Prostate gland (tissue), 2 donors: ENCODE data around the gene RNF112. TPM values are rescaled to one million over a fixed set of nuclear protein-coding genes. Genes with fewer than 3 reads are reported as not detected.
A peak's percentile ranks its signal among the peaks of the same experiment; 100 is the strongest.

Source experiments
- DNase-seq: peaks from one replicate; pipeline ENCODE4 v3.0.0-alpha.2; 2019; ENCODE audit warnings: low spot score
- H3K27ac ChIP-seq, 2 donors: fragments of 200-600 bp; sonication (generic); 2 replicates each; pipeline ENCODE4 v1.5.1; 2017 to 2019
- H3K27me3 ChIP-seq: fragments of 200-600 bp; sonication (generic); replicated peaks from 2 replicates; pipeline ENCODE4 v1.5.1; 2019; ENCODE audit not compliant: insufficient read depth
- H3K36me3 ChIP-seq, 2 donors: fragments of 200-600 bp; sonication (generic); 1 replicate in 1 of 2; 2 replicates in 1 of 2; pipeline versions ENCODE4 v1.5.1 to v1.8.1; 2017 to 2019
- H3K4me1 ChIP-seq: fragments of 200-600 bp; sonication (generic); replicated peaks from 2 replicates; pipeline ENCODE4 v1.5.1; 2019
- H3K4me3 ChIP-seq, 2 donors: fragments of 200-600 bp; sonication (generic); 2 replicates each; pipeline ENCODE4 v1.5.1; 2017 to 2019
- H3K9me3 ChIP-seq: fragments of 200-600 bp; sonication (generic); 2 replicates; pipeline ENCODE4 v1.5.1; 2017
- POLR2A ChIP-seq: fragments of 450-650 bp; IDR thresholded peaks from one replicate; pipeline ENCODE4 v1.6.1; 2016; ENCODE audit warnings: antibody characterized with exemption, mild to moderate bottlenecking
- POLR2AphosphoS5 ChIP-seq: sonication (generic); formaldehyde crosslinking; IDR thresholded peaks from one replicate; pipeline ENCODE4 v1.6.1; 2017; ENCODE audit warnings: antibody characterized with exemption
- WGBS: methylation state at CpG from one replicate; pipeline ENCODE4 v1.1.5; 2018; 5-methylcytosine and 5-hydroxymethylcytosine counted together
- intact Hi-C: fragments of 100-400 bp; cut with DNase I; formaldehyde crosslinking; loops from one replicate; pipeline ENCODE4 v1.14.2; 2022
- total RNA-seq, 2 donors: library from RNA; depleted of rRNA; stranded (reverse); fragments of >200 nt; gene quantifications; one replicate each; pipeline ENCODE4 v1.1.0, GENCODE V29; 2016
- TF ChIP-seq, protein P1 (sequence below), 4 experiments: fragments of 200-600 bp in 2 of 4; fragments of 450-650 bp in 2 of 4; sonication (generic) in 2 of 4; IDR thresholded peaks; 1 replicate in 3 of 4; 2 replicates in 1 of 4; pipeline ENCODE4 v1.5.1; 2016 to 2019; ENCODE audit warnings: antibody characterized with exemption in 4 of 4, mild to moderate bottlenecking in 2 of 4, moderate library complexity in 2 of 4

Gene RNF112
- total RNA-seq, result 1 to 10 TPM; 2.3 to 6.6 TPM

- Histone ChIP-seq H3K36me3 (no peaks in the 10 kb centered on the region), H3K27me3 (no peaks in the 10 kb centered on the region), H3K4me3 (peak within 1 kb of the TSS; percentile 5 to 11), H3K9me3 (no peaks in the 10 kb centered on the region), H3K27ac (peak within 1 kb of the TSS in 1 of 2 donors; percentile 20), H3K4me1 (no peaks in the 10 kb centered on the region)
- TF ChIP-seq POLR2A (no peak), POLR2AphosphoS5 (no peak)
- TF ChIP-seq, protein P1, sequence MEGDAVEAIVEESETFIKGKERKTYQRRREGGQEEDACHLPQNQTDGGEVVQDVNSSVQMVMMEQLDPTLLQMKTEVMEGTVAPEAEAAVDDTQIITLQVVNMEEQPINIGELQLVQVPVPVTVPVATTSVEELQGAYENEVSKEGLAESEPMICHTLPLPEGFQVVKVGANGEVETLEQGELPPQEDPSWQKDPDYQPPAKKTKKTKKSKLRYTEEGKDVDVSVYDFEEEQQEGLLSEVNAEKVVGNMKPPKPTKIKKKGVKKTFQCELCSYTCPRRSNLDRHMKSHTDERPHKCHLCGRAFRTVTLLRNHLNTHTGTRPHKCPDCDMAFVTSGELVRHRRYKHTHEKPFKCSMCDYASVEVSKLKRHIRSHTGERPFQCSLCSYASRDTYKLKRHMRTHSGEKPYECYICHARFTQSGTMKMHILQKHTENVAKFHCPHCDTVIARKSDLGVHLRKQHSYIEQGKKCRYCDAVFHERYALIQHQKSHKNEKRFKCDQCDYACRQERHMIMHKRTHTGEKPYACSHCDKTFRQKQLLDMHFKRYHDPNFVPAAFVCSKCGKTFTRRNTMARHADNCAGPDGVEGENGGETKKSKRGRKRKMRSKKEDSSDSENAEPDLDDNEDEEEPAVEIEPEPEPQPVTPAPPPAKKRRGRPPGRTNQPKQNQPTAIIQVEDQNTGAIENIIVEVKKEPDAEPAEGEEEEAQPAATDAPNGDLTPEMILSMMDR (IDR thresholded peaks at IDR 0.05), result no peak
- no peak for DNase-seq
- WGBS, result 21% methylated on average over 23 of the region's 23 CpGs
- intact Hi-C loops, result loop anchor here (2.0 kb wide), 1 partner anchor 34 kb away; no protein-coding TSS in a partner anchor
Measured at GRCh38 chr17:19410875-19411620, at the start of gene RNF112. Gene RNF112, plus strand, starts transcription at chr17:19411232. Its CDS starts 177 bp downstream, at chr17:19411409.

GRCh38 chr17:19361326-19361725 is 49.7 kb upstream of the RNF112 start:
- no peaks in the 10 kb centered on the region for H3K36me3 ChIP-seq
- no peak overlapping the region for H3K27ac ChIP-seq
- intact Hi-C loops, result loop anchor here (2.0 to 5.0 kb wide), 3 partner anchors 15 to 401 kb away; no protein-coding TSS in a partner anchor
- H3K4me1 ChIP-seq, result no peaks in the 10 kb centered on the region
- H3K9me3 ChIP-seq, result no peaks in the 10 kb centered on the region
- no peak overlapping the region for H3K4me3 ChIP-seq
- no peak for TF ChIP-seq POLR2AphosphoS5
- TF ChIP-seq, protein P1 (IDR thresholded peaks at IDR 0.05), result no peak
- H3K27me3 ChIP-seq, result no peaks in the 10 kb centered on the region
- 64% methylated on average over 6 of the region's 6 CpGs for WGBS
- DNase-seq, result no peak

DNA sequence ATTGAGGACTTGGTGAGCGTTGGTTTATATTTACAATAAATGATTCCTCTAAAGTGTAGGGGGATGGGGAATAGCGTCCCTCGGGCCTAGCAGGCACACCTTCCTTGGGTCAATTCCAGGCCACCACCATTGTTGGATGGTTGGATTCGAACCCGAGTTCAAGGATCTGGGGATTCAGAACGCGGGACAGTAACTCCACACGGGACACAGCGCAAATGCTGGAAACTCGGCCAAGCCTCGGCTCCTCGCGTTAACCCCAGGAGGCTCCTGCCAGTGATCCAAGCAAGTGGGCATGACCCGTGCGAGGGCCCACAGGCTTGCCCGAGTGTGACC is 49.1 kb upstream of the RNF112 start:
- no peak for TF ChIP-seq POLR2AphosphoS5
- DNase-seq, result no peak
- no peaks in the 10 kb centered on the region for H3K4me1 ChIP-seq
- WGBS, result 8% methylated on average over 16 of the region's 16 CpGs
- H3K27ac ChIP-seq, result peak overlapping the region; percentile 86 to 87
- H3K4me3 ChIP-seq, result peak overlapping the region; percentile 61 to 69
- no peaks in the 10 kb centered on the region for H3K36me3 ChIP-seq
- H3K27me3 ChIP-seq, result no peaks in the 10 kb centered on the region
- H3K9me3 ChIP-seq, result no peaks in the 10 kb centered on the region
- intact Hi-C loops, result loop anchor here (1.0 to 5.0 kb wide), 4 partner anchors 15 to 400 kb away; no protein-coding TSS in a partner anchor

GRCh38 chr17:19362277-19363113 is 48.5 kb upstream of the RNF112 start, which contains the start of gene B9D1:
Gene B9D1, minus strand, starts transcription at chr17:19362723. Its CDS starts 154 bp downstream, at chr17:19362569.
- peak; percentile 91 for DNase-seq
- peak within 1 kb of the TSS; percentile 61 to 69 for H3K4me3 ChIP-seq
- WGBS, result under 1% methylated on average over 72 of the region's 83 CpGs
- no peaks in the 10 kb centered on the region for H3K9me3 ChIP-seq
- intact Hi-C loops, result loop anchor here (1.0 to 5.0 kb wide), 3 partner anchors 85 to 400 kb away; no protein-coding TSS in a partner anchor
- H3K27me3 ChIP-seq, result no peaks in the 10 kb centered on the region
- no peaks in the 10 kb centered on the region for H3K36me3 ChIP-seq
- no peaks in the 10 kb centered on the region for H3K4me1 ChIP-seq
- H3K27ac ChIP-seq, result peak within 1 kb of the TSS; percentile 86 to 87
- TF ChIP-seq POLR2AphosphoS5 (peak; percentile 91), POLR2A (no peak)
- TF ChIP-seq, protein P1 (IDR thresholded peaks at IDR 0.05), result peak; percentile 98 to 100 (median 100)

DNA sequence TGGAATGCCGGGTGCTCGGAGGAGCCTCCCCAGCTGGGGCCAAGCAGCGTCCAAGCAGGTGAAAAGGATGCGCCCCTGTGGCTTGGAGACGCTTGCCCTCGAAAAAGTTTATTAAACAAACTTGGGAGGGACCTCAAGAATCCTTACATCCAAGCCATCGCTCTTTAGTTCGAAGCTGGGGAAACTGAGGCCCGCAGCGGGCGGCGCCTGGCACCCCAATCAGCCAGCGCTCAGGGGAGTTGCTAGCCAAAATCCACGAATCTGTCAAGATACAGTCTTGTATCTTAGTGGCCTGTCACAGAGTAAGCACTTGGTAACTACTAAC is 48.0 kb upstream of the RNF112 start:
- Histone ChIP-seq H3K27ac (peak overlapping the region; percentile 86 to 87), H3K36me3 (no peaks in the 10 kb centered on the region), H3K9me3 (no peaks in the 10 kb centered on the region), H3K27me3 (no peaks in the 10 kb centered on the region), H3K4me3 (peak overlapping the region; percentile 61 to 69), H3K4me1 (no peaks in the 10 kb centered on the region)
- no peak for DNase-seq
- intact Hi-C loops, result loop anchor here (5.0 kb wide), 2 partner anchors 144 to 399 kb away; no protein-coding TSS in a partner anchor
- WGBS, result 33% methylated on average over 14 of the region's 14 CpGs
- TF ChIP-seq POLR2AphosphoS5, result no peak
- TF ChIP-seq, protein P1 (IDR thresholded peaks at IDR 0.05), result no peak
- TF ChIP-seq POLR2A, result no peak
